ENCODE data around the gene CCDC39.

The CCDC39 gene

GRCh38 chr3:180601688-180602666, 77.3 kb downstream of the CCDC39 start, which contains the start of gene TTC14 (continued):
- TF ChIP-seq SP2 (tag by site-specific recombination; IDR thresholded peaks at IDR 0.05) (peak; percentile 85), ZNF670 (tag by site-specific recombination; IDR thresholded peaks at IDR 0.05; ENCODE audit: low read depth) (no peak), ZBTB17 (tag by site-specific recombination; IDR thresholded peaks at IDR 0.05) (peak; percentile 86), ZNF501 (tag by site-specific recombination; IDR thresholded peaks at IDR 0.05) (0 out of 2 replicates have a peak, but pooled peaks have one; percentile 53), SP7 (tag by site-specific recombination; IDR thresholded peaks at IDR 0.05) (peak; percentile 52; the same call in 1 of the 2 replicates), ZNF202 (tag by site-specific recombination; IDR thresholded peaks at IDR 0.05; ENCODE audit: borderline replicate concordance) (no peak), ZBTB49 (tag by site-specific recombination; IDR thresholded peaks at IDR 0.05; ENCODE audit: low read depth) (no peak), PRDM4 (tag by site-specific recombination; IDR thresholded peaks at IDR 0.05) (no peak), ZNF843 (tag by site-specific recombination; IDR thresholded peaks at IDR 0.05) (0 out of 2 replicates have a peak, but pooled peaks have one; percentile 19), ZNF26 (tag by site-specific recombination; IDR thresholded peaks at IDR 0.05) (no peak), ZNF354C (tag by site-specific recombination; IDR thresholded peaks at IDR 0.05; ENCODE audit: borderline replicate concordance, low read depth) (no peak), ZNF473 (tag by site-specific recombination; IDR thresholded peaks at IDR 0.05) (no peak), GLIS2 (tag by site-specific recombination; IDR thresholded peaks at IDR 0.05) (peak; percentile 68), ZNF24 (tag by site-specific recombination; IDR thresholded peaks at IDR 0.05) (0 out of 2 replicates have a peak, but pooled peaks have one; percentile 19), SP3 (tag by site-specific recombination; IDR thresholded peaks at IDR 0.05) (peak; percentile 46; the same call in 1 of the 2 replicates), HIC1 (tag by site-specific recombination; IDR thresholded peaks at IDR 0.05) (no peak), ZNF292 (tag by site-specific recombination; IDR thresholded peaks at IDR 0.05; ENCODE audit: borderline replicate concordance, low read depth) (no peak), ZBTB10 (tag by site-specific recombination; IDR thresholded peaks at IDR 0.05) (no peak), ZNF521 (tag by site-specific recombination; IDR thresholded peaks at IDR 0.05) (no peak), SCRT2 (tag by site-specific recombination; IDR thresholded peaks at IDR 0.05) (peak; percentile 73), ZNF423 (tag by site-specific recombination; IDR thresholded peaks at IDR 0.05) (no peak), HOXA7 (CRISPR knock-in tag; IDR thresholded peaks at IDR 0.05; ENCODE audit: borderline replicate concordance) (no peak), ZNF629 (tag by site-specific recombination; IDR thresholded peaks at IDR 0.05) (peak; percentile 76), YY1 (tag by site-specific recombination; IDR thresholded peaks at IDR 0.05) (0 out of 2 replicates have a peak, but pooled peaks have one; percentile 28), BCL6B (tag by site-specific recombination; IDR thresholded peaks at IDR 0.05) (no peak)

Data from HEK293 (cell line).